Testis (tissue), 3 donors: ENCODE data around the gene EXOC6. TPM values are rescaled to one million over a fixed set of nuclear protein-coding genes. Genes with fewer than 3 reads are reported as not detected.

Source experiments
- DNase-seq: peaks from one replicate; pipeline ENCODE4 v3.0.0-alpha.2; 2019
- H3K27ac ChIP-seq, 2 donors: fragments of 200-600 bp; sonication (generic); one replicate each; pipeline ENCODE4 v1.5.1; 2019
- H3K27me3 ChIP-seq: fragments of 200-600 bp; sonication (generic); one replicate; pipeline ENCODE4 v1.5.1; 2019
- H3K36me3 ChIP-seq: fragments of 200-600 bp; sonication (generic); one replicate; pipeline ENCODE4 v1.5.1; 2017; ENCODE audit warnings: low read depth; ENCODE audit errors: missing control alignments
- H3K4me1 ChIP-seq: fragments of 200-600 bp; sonication (generic); one replicate; pipeline ENCODE4 v1.5.1; 2019
- H3K4me3 ChIP-seq, 2 donors: fragments of 200-600 bp; sonication (generic); one replicate each; pipeline ENCODE4 v1.5.1; 2017 to 2019
- H3K9me3 ChIP-seq: fragments of 200-600 bp; sonication (generic); one replicate; pipeline ENCODE4 v1.5.1; 2017
- CTCF ChIP-seq, 3 experiments: fragments of 450-650 bp in 2 of 3; fragments of 200-600 bp in 1 of 3; sonication (generic) in 1 of 3; IDR thresholded peaks; one replicate each; pipeline ENCODE4 v1.5.1; 2016 to 2019; ENCODE audit warnings: antibody characterized with exemption in 3 of 3, mild to moderate bottlenecking in 2 of 3, moderate library complexity in 1 of 3
- POLR2A ChIP-seq: fragments of 450-650 bp; IDR thresholded peaks from one replicate; pipeline ENCODE4 v1.6.1; 2017; ENCODE audit warnings: antibody characterized with exemption, mild to moderate bottlenecking, moderate library complexity
- WGBS, 2 donors: methylation state at CpG; one replicate each; pipeline ENCODE4 v1.1.5; 2018; 5-methylcytosine and 5-hydroxymethylcytosine counted together
- intact Hi-C: fragments of 100-400 bp; cut with DNase I; formaldehyde crosslinking; loops from one replicate; pipeline ENCODE4 v1.15.1; 2023; ENCODE audit warnings: low total_unique reads
- polyA plus RNA-seq: library from polyadenylated mRNA; stranded (reverse); fragments of 350-450 nt; fragmentation: Illumina TruSeq; extraction: RNeasy Lipid Tissue Mini Kit (QIAGEN cat#74804); gene quantifications from one replicate; pipeline ENCODE4 v1.2.3, GENCODE V29; 2014; ENCODE audit warnings: low read depth, low replicate concordance; ENCODE audit not compliant: insufficient read depth
- total RNA-seq, 2 donors: library from RNA; depleted of rRNA; stranded (reverse); fragments of >200 nt; gene quantifications; one replicate each; pipeline ENCODE4 v1.2.3, GENCODE V29; 2016

The EXOC6 gene
- total and polyA plus RNA-seq, 3 donors from 2014 or later: 13.3 to 38.5 (median 28.0) TPM

DNA sequence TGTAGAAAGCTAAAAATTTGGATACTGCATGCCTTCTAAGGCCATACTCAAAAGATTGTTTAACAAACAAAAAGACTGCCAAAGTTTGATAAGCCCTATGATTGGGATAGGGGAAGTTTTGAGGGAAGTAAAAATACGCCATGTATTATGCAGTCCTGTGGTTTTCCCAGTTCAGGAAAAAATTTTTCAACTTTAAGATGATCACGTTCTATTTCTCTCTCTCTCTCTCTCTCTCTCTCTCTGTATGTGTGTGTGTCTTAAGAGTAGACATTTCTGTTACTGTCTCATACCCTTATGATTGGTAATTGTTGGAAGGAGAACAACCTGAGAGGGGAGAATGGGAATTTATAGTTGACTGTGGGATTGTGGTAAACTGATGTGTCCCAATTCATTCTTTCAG, 143.2 kb downstream of the EXOC6 start:
- TF ChIP-seq CTCF (IDR thresholded peaks at IDR 0.05) (no peak), POLR2A (no peak)
- no peak overlapping the region for H3K27ac ChIP-seq
- DNase-seq: no peak
- no peaks in the 10 kb centered on the region for H3K9me3 ChIP-seq
- no peak overlapping the region for H3K4me3 ChIP-seq
- H3K27me3 ChIP-seq: no peaks in the 10 kb centered on the region
- H3K36me3 ChIP-seq: no peaks in the 10 kb centered on the region
- no peaks in the 10 kb centered on the region for H3K4me1 ChIP-seq
- 84 to 98% methylated on average over 2 of the region's 2 CpGs for WGBS, 2 donors
- intact Hi-C loops: no loop called here

DNA sequence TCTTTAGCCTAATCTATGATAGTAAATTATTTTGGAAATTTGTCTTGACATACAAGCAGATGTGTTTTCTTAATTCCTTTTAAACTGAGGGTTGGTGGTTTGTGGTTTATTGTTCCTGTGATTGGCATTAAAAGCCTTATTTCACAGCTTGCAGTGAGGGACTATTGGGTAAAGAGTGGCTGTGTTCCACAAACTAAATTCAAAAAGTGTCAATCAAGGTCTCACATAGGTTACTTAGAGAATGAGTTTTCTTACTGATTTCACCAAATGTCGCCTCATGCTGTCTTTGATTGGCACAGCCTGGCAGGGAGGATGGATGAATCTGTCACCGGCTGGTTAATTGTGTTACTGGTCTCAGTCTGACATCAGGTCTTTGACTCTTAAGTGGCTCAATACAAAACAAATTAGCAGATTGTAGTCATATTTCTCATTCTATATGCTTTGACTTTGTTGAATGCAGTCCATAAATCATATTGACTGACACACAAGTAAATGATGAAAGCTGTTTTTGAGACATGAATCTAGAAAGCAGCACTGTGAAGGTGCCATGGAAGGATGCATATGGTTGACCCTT, 145.5 kb downstream of the EXOC6 start:
- Histone ChIP-seq H3K4me1 (no peaks in the 10 kb centered on the region), H3K9me3 (no peaks in the 10 kb centered on the region), H3K27ac (no peak overlapping the region), H3K36me3 (no peaks in the 10 kb centered on the region), H3K4me3 (no peak overlapping the region), H3K27me3 (no peaks in the 10 kb centered on the region)
- TF ChIP-seq POLR2A: no peak
- no peak for TF ChIP-seq CTCF (IDR thresholded peaks at IDR 0.05)
- intact Hi-C loops: no loop called here
- WGBS, 2 donors: 88% methylated on average over 2 of the region's 2 CpGs
- no peak for DNase-seq

DNA sequence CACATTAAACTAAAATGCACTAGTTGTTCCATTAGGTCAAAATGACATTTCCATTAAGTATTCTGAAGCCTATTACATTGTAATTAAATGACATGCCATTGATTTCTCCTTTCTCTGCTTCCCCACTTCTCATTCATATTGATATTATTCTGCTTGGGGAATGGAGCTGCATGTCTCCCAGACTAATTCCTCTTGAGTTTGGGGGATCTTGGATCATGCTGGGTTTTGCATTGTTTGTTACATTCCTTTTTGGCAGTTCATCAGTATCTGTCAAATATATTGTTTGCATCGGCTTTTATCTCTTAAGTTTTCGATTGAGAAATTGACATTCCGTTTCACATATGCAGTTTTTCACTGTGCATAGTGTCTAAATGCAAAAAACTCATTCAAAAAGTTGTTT, 147.2 kb downstream of the EXOC6 start:
- H3K27ac ChIP-seq: no peak overlapping the region
- WGBS, 2 donors: 77 to 88% methylated on average over 3 of the region's 3 CpGs
- DNase-seq: no peak
- intact Hi-C loops: no loop called here
- TF ChIP-seq CTCF (IDR thresholded peaks at IDR 0.05) (no peak), POLR2A (no peak)
- H3K9me3 ChIP-seq: no peaks in the 10 kb centered on the region
- no peaks in the 10 kb centered on the region for H3K4me1 ChIP-seq
- no peaks in the 10 kb centered on the region for H3K27me3 ChIP-seq
- H3K36me3 ChIP-seq: no peaks in the 10 kb centered on the region
- H3K4me3 ChIP-seq: no peak overlapping the region

DNA sequence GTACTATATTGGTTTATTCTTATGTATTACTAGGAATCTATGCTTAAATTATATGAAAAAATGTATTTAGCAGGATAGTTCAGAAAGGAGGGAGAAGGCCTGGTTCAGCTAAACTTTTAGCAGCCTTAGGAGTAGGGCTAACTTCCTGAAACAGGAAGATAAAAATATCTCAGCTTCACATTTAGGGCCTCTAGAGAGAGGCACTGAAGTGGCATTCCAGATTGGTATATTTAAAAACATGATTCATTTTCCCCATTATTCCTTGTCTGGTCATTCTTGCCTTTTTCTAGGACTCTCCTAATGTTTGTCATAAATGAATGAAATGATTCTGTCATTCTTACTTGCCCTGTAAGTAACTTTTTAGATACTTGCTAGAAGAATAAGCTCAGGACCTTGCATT, 149.3 kb downstream of the EXOC6 start:
- TF ChIP-seq CTCF (IDR thresholded peaks at IDR 0.05) (no peak), POLR2A (no peak)
- Histone ChIP-seq H3K27ac (no peak overlapping the region), H3K27me3 (no peaks in the 10 kb centered on the region), H3K36me3 (no peaks in the 10 kb centered on the region), H3K9me3 (no peaks in the 10 kb centered on the region), H3K4me1 (no peaks in the 10 kb centered on the region), H3K4me3 (no peak overlapping the region)
- DNase-seq: no peak
- intact Hi-C loops: no loop called here

DNA sequence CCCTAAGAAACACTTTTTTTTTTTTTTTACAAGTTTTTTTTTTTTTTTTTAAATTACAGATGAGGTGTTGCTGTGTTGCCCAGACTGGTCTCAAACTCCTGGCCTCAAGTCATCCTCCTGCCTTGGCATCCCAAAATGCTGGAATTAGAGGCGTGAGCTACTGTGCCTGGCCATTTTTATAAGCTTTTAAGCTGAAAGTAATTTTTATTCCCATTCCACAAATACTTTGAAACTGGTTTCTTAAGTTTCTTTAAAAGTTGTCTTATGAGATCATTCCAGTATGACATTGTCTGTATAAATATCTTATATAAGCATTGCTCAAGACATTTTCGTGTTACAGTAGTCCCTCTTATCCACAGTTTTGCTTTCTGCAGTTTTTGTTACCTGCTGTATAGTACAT, 150.9 kb downstream of the EXOC6 start:
- intact Hi-C loops: no loop called here
- TF ChIP-seq CTCF (IDR thresholded peaks at IDR 0.05): no peak
- TF ChIP-seq POLR2A: no peak
- no peak for DNase-seq
- Histone ChIP-seq H3K4me1 (no peaks in the 10 kb centered on the region), H3K27ac (no peak overlapping the region), H3K9me3 (no peaks in the 10 kb centered on the region), H3K4me3 (no peak overlapping the region), H3K36me3 (no peaks in the 10 kb centered on the region), H3K27me3 (no peaks in the 10 kb centered on the region)
- WGBS, 2 donors: 89 to 92% methylated on average over 2 of the region's 2 CpGs
